Liver (tissue), 9 donors: ENCODE results near the gene RASGRF2. TPM values are rescaled to one million over a fixed set of nuclear protein-coding genes. Genes with fewer than 3 reads are reported as not detected.

Experiments used
- DNase-seq: peaks from one replicate; pipeline ENCODE4 v3.0.0-alpha.2; 2017; ENCODE audit warnings: low spot score
- H3K27ac ChIP-seq, 2 donors: one replicate each; pipeline ENCODE4 v1.7.0; 2013; ENCODE audit warnings: inconsistent platforms in 2 of 2, low read length in 2 of 2, control low read depth in 1 of 2, low read depth in 1 of 2, mild to moderate bottlenecking in 1 of 2
- H3K27me3 ChIP-seq, 4 donors: one replicate each; pipeline versions ENCODE4 v1.6.1 to v1.7.0; 2013; ENCODE audit warnings: low read length in 3 of 4, inconsistent platforms in 1 of 4, mild to moderate bottlenecking in 1 of 4, moderate library complexity in 1 of 4; ENCODE audit not compliant: control insufficient read depth in 4 of 4, insufficient read depth in 4 of 4
- H3K36me3 ChIP-seq, 4 donors: one replicate each; pipeline versions ENCODE4 v1.6.1 to v1.7.0; 2013; ENCODE audit warnings: low read length in 3 of 4, mild to moderate bottlenecking in 3 of 4, low read depth in 1 of 4, moderate library complexity in 1 of 4; ENCODE audit not compliant: control insufficient read depth in 4 of 4, insufficient read depth in 3 of 4
- H3K4me1 ChIP-seq, 4 donors: one replicate each; pipeline versions ENCODE4 v1.6.1 to v1.7.0; 2013; ENCODE audit warnings: low read length in 3 of 4, mild to moderate bottlenecking in 3 of 4, moderate library complexity in 1 of 4; ENCODE audit not compliant: control insufficient read depth in 4 of 4, insufficient read depth in 4 of 4
- H3K4me3 ChIP-seq, 3 donors: one replicate each; pipeline versions ENCODE4 v1.6.1 to v1.7.0; 2013; ENCODE audit warnings: low read length in 3 of 3, control low read depth in 1 of 3, low read depth in 1 of 3, mild to moderate bottlenecking in 1 of 3
- H3K9ac ChIP-seq, 2 donors: one replicate each; pipeline ENCODE4 v1.7.0; 2013; ENCODE audit warnings: low read length in 2 of 2, mild to moderate bottlenecking in 2 of 2, moderate library complexity in 2 of 2, control low read depth in 1 of 2, low read depth in 1 of 2
- H3K9me3 ChIP-seq, 4 donors: one replicate each; pipeline versions ENCODE4 v1.6.1 to v1.7.0; 2013; ENCODE audit warnings: low read length in 3 of 4; ENCODE audit not compliant: control insufficient read depth in 4 of 4
- ATF3 ChIP-seq: IDR thresholded peaks from 2 replicates; pipeline ENCODE4 v1.6.1; 2016; ENCODE audit warnings: antibody characterized with exemption
- CTCF ChIP-seq: fragments of 150-350 bp; IDR thresholded peaks from 2 replicates; pipeline ENCODE4 v1.5.1; 2017; ENCODE audit warnings: improper control_type of control experiment, low read depth, low read length; ENCODE audit not compliant: missing input control
- EGR1 ChIP-seq, 2 donors: IDR thresholded peaks; 2 replicates each; pipeline ENCODE4 v1.6.1; 2016 to 2018; ENCODE audit warnings: antibody characterized with exemption in 2 of 2, low read depth in 2 of 2
- FOXA1 ChIP-seq: IDR thresholded peaks from 2 replicates; pipeline ENCODE4 v1.6.1; 2016; ENCODE audit warnings: antibody characterized with exemption
- FOXA2 ChIP-seq: IDR thresholded peaks from 2 replicates; pipeline ENCODE4 v1.6.1; 2016; ENCODE audit warnings: antibody characterized with exemption
- GABPA ChIP-seq, 2 donors: IDR thresholded peaks in 1 of 2; conservative IDR thresholded peaks in 1 of 2; 2 replicates each; pipeline ENCODE4 v1.6.1; 2016; ENCODE audit warnings: antibody characterized with exemption in 2 of 2, mild to moderate bottlenecking in 1 of 2, moderate library complexity in 1 of 2
- HNF4A ChIP-seq, 2 donors: conservative IDR thresholded peaks; 2 replicates each; pipeline ENCODE4 v1.6.1; 2016; ENCODE audit warnings: antibody characterized with exemption in 2 of 2, mild to moderate bottlenecking in 2 of 2
- HNF4G ChIP-seq: IDR thresholded peaks from 2 replicates; pipeline ENCODE4 v1.6.1; 2016; ENCODE audit warnings: antibody characterized with exemption
- JUND ChIP-seq, 2 donors: IDR thresholded peaks; 2 replicates each; pipeline ENCODE4 v1.6.1; 2016; ENCODE audit warnings: antibody characterized with exemption in 2 of 2
- MAX ChIP-seq: IDR thresholded peaks from 2 replicates; pipeline ENCODE4 v1.6.1; 2016; ENCODE audit warnings: antibody characterized with exemption
- NR2F2 ChIP-seq: IDR thresholded peaks from 2 replicates; pipeline ENCODE4 v1.6.1; 2016; ENCODE audit warnings: antibody characterized with exemption
- RAD21 ChIP-seq, 2 donors: IDR thresholded peaks; 2 replicates each; pipeline ENCODE4 v1.6.1; 2016; ENCODE audit warnings: antibody characterized with exemption in 2 of 2, mild to moderate bottlenecking in 2 of 2
- REST ChIP-seq: IDR thresholded peaks from 2 replicates; pipeline ENCODE4 v1.6.1; 2016; ENCODE audit warnings: antibody characterized with exemption, mild to moderate bottlenecking
- RXRA ChIP-seq, 2 donors: IDR thresholded peaks; 2 replicates each; pipeline ENCODE4 v1.6.1; 2017 to 2018; ENCODE audit warnings: antibody characterized with exemption in 2 of 2, mild to moderate bottlenecking in 1 of 2
- SP1 ChIP-seq: IDR thresholded peaks from 2 replicates; pipeline ENCODE4 v1.6.1; 2018; ENCODE audit warnings: antibody characterized with exemption, mild to moderate bottlenecking
- TAF1 ChIP-seq: conservative IDR thresholded peaks from 2 replicates; pipeline ENCODE4 v1.6.1; 2016; ENCODE audit warnings: antibody characterized with exemption, mild to moderate bottlenecking
- YY1 ChIP-seq: IDR thresholded peaks from 2 replicates; pipeline ENCODE4 v1.6.1; 2016; ENCODE audit warnings: antibody characterized with exemption, mild to moderate bottlenecking
- ZBTB33 ChIP-seq: IDR thresholded peaks from 2 replicates; pipeline ENCODE4 v1.6.1; 2016; ENCODE audit warnings: antibody characterized with exemption
- WGBS: extraction: QIAGEN DNeasy Blood & Tissue Kit; methylation state at CpG from one replicate; pipeline ENCODE4 v1.1.7; 2013; 5-methylcytosine and 5-hydroxymethylcytosine counted together
- polyA plus RNA-seq, 2 donors: library from polyadenylated mRNA; stranded (reverse) in 1 of 2; unstranded in 1 of 2; fragments of 200-250 nt in 1 of 2; fragments of >200 nt in 1 of 2; fragmentation: Nextera tagmentation in 1 of 2; extraction: Ambion mirVana in 1 of 2; gene quantifications; one replicate each; pipeline versions ENCODE4 v1.2.1 to v1.2.3, GENCODE V29; 2013 to 2015
- total RNA-seq, 2 donors: library from RNA; depleted of rRNA; stranded (reverse); fragments of >200 nt; gene quantifications; one replicate each; pipeline ENCODE4 v1.2.3, GENCODE V29; 2014
- donor health status: healthy.
- donor health status: healthy.
- donor health status: healthy.
- donor health status: healthy.
- donor health status: healthy.

RASGRF2 gene
- total and polyA plus RNA-seq, 4 donors, result 0.12 to 3.3 (median 0.23) TPM

- no peak overlapping the region for H3K27ac ChIP-seq
- no peak overlapping the region for H3K9ac ChIP-seq
- H3K9me3 ChIP-seq, result peaks cover 0 to 2% (median 0%) of the 10 kb centered on the region in 4 donors
- H3K4me1 ChIP-seq, result no peaks in the 10 kb centered on the region
- H3K27me3 ChIP-seq, result no peaks in the 10 kb centered on the region
- TF ChIP-seq RAD21 (IDR thresholded peaks at IDR 0.05) (no peak), REST (no peak), TAF1 (no peak), NR2F2 (no peak), EGR1 (IDR thresholded peaks at IDR 0.05; ENCODE audit: low read depth in 2 of 2) (no peak), ATF3 (no peak), FOXA2 (no peak)
- DNase-seq, result no peak
- H3K4me3 ChIP-seq, result no peak overlapping the region
- H3K36me3 ChIP-seq, result no peaks in the 10 kb centered on the region
Observed at GRCh38 chr5:81134566-81134965, 174.4 kb downstream of the RASGRF2 start.

- no peaks in the 10 kb centered on the region for H3K4me1 ChIP-seq
- no peak for TF ChIP-seq EGR1 (IDR thresholded peaks at IDR 0.05; ENCODE audit: low read depth in 2 of 2)
- TF ChIP-seq HNF4A (conservative IDR thresholded peaks at IDR 0.05), result no peak
- no peak for TF ChIP-seq FOXA2
- TF ChIP-seq FOXA1, result no peak
- no peak for TF ChIP-seq ATF3
- no peak for TF ChIP-seq RAD21 (IDR thresholded peaks at IDR 0.05)
- no peak for TF ChIP-seq TAF1
- no peak overlapping the region for H3K9ac ChIP-seq
- no peaks in the 10 kb centered on the region for H3K36me3 ChIP-seq
- DNase-seq, result no peak
- 91% methylated on average over 3 of the region's 3 CpGs for WGBS
- no peaks in the 10 kb centered on the region for H3K27me3 ChIP-seq
- H3K9me3 ChIP-seq, result peaks cover 0 to 2% (median 0%) of the 10 kb centered on the region in 4 donors
- H3K4me3 ChIP-seq, result no peak overlapping the region
- no peak overlapping the region for H3K27ac ChIP-seq
Observed at GRCh38 chr5:81136557-81136956, 176.4 kb downstream of the RASGRF2 start.

- no peak for DNase-seq
- H3K9ac ChIP-seq, result no peak overlapping the region
- WGBS, result 90% methylated on average over 2 of the region's 2 CpGs
- H3K4me1 ChIP-seq, result no peaks in the 10 kb centered on the region
- no peak overlapping the region for H3K27ac ChIP-seq
- H3K36me3 ChIP-seq, result no peaks in the 10 kb centered on the region
- no peak overlapping the region for H3K4me3 ChIP-seq
- H3K9me3 ChIP-seq, result peaks cover 0 to 2% (median 0%) of the 10 kb centered on the region in 4 donors
- H3K27me3 ChIP-seq, result no peaks in the 10 kb centered on the region
- TF ChIP-seq NR2F2 (no peak), HNF4G (no peak), EGR1 (IDR thresholded peaks at IDR 0.05; ENCODE audit: low read depth in 2 of 2) (no peak), JUND (IDR thresholded peaks at IDR 0.05) (no peak), YY1 (no peak), CTCF (no peak), GABPA (IDR thresholded peaks at IDR 0.05 in 1 of 2, conservative IDR thresholded peaks at IDR 0.05 in 1 of 2) (no peak), ZBTB33 (no peak), FOXA1 (no peak), TAF1 (no peak), MAX (no peak), ATF3 (no peak), SP1 (no peak), RXRA (IDR thresholded peaks at IDR 0.05) (no peak), RAD21 (IDR thresholded peaks at IDR 0.05) (no peak), HNF4A (conservative IDR thresholded peaks at IDR 0.05) (no peak)
Observed at GRCh38 chr5:81137833-81138232, 177.7 kb downstream of the RASGRF2 start.
